HG03280 (cell line): ENCODE results near the gene SLC6A6.

Experiments
- ATAC-seq: cut with Tn5 transposase; IDR thresholded peaks from one replicate; pipeline ENCODE4 v1.9.1; 2021; ENCODE audit warnings: mild to moderate bottlenecking, moderate library complexity; ENCODE audit not compliant: unreplicated experiment

SLC6A6 gene

DNA sequence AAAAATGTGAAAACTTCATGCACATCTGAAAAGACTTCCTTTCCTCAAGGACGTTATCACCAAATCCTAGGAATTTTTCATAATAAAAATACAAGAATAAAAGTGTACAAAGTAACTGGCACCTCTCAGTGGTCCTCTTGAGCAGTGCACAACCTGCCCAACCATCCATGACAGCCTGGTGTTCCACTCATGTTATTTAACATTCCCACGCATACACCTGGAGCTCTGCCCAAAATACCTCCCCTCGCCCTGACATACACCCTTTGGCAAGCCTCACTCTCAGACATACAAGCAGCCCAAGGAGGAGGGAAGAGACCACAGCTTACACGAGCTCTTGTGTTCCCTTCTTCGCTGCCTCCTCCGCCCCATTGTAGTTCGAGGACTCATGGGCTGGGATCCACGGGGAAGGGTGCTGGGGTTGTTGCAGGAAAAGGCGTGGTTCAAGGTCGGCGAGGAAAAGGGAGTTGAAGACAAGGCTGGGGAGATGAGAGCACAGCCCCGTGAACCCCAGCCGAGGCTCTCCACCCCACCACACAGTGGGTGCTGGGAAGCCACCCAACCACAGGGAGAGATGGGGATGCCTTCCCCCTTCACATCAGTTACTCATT lies 114.4 kb downstream of the SLC6A6 start:
- no peak for ATAC-seq

- ATAC-seq: no peak
Measured at GRCh38 chr3:14517601-14518431, 115.4 kb downstream of the SLC6A6 start.

- no peak for ATAC-seq
Measured at GRCh38 chr3:14518432-14518802, 116.0 kb downstream of the SLC6A6 start.

GRCh38 chr3:14518893-14519292 lies 116.5 kb downstream of the SLC6A6 start:
- no peak for ATAC-seq

DNA sequence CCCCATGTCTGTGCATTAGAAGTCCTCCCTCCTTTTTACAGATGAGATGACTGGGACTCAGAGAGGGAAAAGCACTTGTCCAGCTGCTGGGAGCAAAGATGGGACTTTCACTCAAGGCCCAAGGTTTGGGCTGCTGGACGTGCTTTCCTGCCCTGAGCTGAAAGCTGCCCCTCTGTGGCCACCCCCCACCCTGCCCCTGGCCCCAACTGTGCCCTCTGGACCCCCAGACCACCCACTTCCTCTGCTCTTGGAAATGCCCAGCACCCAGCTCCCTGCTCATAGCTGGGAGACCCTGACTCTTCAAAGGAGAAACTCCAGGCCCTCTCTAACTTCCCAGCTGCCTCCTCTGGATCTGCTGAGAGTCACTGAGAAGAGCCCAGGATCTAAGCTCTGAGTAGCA lies 117.0 kb downstream of the SLC6A6 start:
- ATAC-seq: no peak

DNA sequence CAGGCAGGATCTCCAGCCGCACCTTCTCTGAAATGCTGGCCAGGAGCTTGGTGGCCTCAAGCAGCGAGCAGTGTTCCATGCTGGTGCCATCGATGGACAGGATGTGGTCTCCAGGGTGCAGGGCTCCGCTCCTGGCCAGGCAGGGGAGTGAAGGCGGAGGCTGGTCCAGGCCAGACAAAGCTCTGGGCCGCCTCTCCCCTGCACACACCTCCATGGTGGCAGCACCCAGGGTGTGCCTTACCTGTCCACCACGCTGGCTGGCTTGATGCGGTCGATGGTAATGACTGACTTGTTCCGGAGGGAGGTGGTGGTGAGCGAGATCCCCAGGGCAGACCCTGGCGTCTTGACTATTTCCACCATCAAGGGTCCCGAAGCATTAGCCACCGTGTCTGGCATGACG lies 117.7 kb downstream of the SLC6A6 start:
- no peak for ATAC-seq

GRCh38 chr3:14520967-14521366 lies 118.6 kb downstream of the SLC6A6 start:
- no peak for ATAC-seq

GRCh38 chr3:14521611-14522010 lies 119.2 kb downstream of the SLC6A6 start:
- ATAC-seq: no peak

DNA sequence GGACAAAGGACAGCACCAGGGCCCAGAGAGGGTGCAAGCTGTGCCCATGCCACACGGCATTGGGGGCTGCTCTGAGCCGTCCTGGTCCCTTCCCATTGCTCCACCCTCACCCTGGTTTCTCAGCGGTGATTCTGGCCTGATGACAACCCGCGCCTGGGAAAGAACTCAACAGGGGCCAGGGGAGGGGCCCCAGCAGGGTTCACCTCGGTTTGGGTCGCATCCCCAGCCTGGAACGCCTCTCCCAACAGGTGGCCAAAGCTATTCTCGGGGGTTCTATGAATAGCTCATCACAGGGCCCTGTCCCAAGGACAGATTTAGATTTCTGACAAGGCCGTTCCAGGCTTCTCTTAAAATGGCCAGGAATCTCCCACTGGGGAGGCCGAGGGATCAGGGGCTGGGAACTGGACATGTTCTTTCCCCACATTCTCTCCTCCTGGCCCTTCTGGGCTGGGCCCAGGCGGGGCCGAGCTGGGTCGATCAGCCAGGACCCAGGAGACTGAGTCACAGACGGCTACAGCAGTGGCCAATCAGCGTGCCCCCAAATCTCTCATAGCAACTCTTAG lies 119.8 kb downstream of the SLC6A6 start:
- no peak for ATAC-seq

GRCh38 chr3:14522768-14523167 lies 120.4 kb downstream of the SLC6A6 start:
- no peak for ATAC-seq

DNA sequence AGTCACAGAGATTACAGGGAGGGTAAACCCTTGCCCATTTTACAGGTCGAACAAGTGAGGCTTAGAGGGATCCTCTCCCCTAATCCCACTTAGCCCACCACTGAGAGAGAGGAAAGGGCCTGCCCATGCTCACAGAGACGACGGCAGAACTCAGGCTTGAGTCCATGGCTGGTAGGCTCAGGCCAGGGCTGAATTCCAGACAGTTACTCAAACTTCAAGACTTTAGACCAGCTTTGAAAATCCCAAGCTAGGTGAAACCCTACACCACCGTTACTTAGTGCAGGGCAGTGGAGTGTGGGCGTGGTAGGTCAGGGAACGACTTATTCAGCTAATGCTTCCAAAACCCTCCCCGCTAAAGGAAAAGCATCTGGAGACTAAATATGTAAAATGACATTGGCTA lies 121.4 kb downstream of the SLC6A6 start:
- no peak for ATAC-seq

DNA sequence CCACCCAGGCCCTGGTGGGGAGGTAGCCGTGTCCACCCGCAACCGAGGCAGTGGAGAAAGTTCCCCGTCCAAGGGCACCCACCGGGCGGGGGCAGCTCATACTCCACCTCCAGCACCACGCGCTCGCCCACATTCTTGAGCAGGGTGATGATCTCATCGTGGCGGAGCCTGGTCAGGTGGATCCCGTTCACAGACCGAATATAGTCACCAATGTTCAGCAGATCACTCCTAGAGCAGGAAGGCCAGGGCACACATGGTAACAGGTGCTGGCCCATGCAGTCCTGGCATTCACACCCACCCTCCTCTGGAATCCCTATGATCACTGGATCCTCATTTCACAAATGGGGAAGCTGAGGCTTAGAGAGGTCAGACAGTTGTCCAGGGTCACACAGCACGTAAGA lies 121.9 kb downstream of the SLC6A6 start:
- ATAC-seq: no peak

GRCh38 chr3:14524920-14525660 lies 122.7 kb downstream of the SLC6A6 start:
- no peak for ATAC-seq

DNA sequence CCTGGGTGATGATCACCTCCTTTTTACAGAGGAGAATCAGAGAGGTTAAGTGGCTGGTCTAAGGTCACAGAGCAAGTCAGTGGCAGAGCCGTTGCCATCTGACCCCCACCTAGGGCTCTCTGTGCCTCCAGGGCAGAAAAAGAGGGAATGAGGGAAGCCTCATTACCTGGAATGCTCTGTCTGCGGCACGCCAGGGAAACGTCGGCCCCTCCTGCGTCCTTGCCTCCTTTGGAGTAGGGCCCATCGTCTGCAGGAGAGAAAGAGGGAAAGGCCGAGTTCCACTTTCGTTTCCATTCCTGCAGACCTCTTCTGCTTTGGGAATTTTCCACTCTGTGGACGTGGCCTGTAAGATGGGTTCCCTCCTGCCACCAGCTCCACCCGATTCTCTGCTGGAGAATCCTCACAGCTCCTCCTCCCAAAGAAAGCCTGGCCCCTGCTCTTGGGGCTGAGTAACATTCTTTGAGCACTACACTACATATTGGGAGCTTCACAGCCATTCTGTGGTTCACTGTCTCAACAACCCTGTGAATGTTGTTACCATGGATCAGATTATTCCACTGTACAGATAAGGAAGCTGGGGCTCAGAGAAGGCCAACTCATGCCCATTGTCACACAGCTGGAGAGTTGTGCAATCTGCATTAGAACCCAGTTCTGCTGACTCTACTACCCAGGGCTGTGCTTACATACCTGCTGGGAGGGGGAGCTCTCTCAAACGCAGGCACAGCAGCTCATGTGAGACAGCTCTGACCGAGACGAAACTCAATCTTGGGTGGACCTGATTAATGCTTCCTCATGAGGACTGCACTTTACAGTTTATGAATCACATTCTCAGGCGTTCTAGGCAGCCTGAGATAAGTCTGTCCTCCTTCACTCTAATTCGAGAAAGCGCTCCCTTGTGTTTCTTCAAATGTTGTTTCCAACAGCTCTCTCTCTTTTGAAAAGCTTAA lies 123.6 kb downstream of the SLC6A6 start:
- no peak for ATAC-seq

DNA sequence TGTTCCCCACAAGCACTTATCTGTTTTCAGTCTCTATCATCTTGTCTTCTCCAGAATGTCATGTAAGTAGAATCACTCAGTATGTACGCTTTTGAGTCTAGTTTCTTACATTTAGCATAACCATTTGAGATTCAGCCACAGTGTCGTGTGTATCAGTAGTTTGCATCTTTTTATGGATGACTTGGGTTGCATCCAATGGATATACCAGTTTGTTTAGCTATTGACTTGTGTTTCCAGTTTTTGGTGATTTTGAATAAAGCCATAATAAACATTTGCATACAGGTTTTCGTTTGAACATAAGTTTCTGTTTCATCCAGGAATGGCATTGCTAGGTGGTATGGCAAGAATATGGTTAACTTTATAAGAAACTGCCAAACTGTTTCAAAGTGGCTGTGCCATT lies 125.7 kb downstream of the SLC6A6 start:
- no peak for ATAC-seq

DNA sequence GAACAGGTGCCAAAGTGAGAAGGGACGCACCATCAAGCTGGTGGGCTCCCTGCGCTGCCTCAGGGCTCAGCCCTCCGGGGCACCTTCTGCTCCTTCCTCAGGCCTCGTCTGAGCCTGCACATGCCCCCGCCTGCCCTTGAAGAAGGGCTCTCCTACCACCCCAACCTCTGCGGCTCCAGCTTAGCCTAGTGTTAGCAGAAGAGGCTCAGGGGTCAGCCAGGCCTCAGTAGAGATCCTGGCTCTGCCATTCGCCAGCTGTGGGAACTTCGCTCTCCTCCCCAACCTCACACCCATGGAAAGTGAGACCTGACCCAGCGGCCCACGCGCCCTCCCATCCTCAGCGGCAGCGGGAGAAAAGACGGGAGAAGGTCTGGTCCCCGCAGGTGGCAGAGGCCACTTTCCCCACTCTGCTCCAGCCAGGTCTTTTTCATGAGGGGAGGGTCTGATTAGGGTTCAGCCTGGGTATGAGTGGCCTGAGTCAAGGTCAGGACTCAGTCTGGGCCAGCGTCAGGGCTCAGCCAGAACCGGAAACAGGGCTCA lies 129.5 kb downstream of the SLC6A6 start:
- ATAC-seq: no peak

GRCh38 chr3:14532691-14533456 lies 130.5 kb downstream of the SLC6A6 start:
- no peak for ATAC-seq

- no peak for ATAC-seq
Measured at GRCh38 chr3:14533457-14533958, 131.1 kb downstream of the SLC6A6 start.

DNA sequence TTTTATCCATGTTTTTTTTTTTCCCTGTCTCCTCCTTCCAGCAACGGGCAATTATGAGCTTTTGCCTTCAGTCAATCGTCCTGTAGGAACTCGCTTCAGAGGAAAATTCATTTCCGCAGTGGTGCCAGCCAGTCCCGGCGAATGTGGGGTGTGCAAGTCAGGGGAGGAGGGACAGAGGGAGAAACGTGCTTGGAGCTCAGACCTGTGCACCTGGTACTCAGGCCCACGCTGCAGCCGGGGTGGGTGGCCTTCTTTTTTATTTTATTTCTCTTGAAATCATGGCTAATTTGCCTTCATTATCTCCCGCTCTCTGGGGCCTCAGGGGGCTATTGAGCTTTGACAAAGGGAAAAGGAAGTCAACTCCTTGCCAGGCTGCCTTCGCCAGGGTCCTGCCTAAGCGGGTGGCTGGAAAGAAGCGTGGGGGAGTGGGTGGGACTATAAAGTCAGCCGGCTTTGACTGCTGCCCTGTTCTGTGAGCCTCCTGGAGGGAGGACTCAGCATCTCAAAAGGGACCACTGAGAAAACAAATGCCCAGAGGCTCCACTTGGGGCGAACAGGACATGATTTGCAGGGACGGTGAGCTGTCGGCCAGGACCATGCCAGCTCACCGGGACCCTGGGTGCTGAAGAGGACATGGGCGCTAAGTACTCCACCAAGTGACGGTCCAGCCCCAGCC lies 132.2 kb downstream of the SLC6A6 start:
- ATAC-seq: no peak
